DOHH2 (cell line): ENCODE measurements around the gene PTCH1.

Source experiments
- H3F3A ChIP-seq: fragments of 200-600 bp; sonication (generic), shearing (Covaris generic); 2 replicates; pipeline ENCODE4 v1.6.0; 2016; ENCODE audit warnings: antibody characterized with exemption, mild to moderate bottlenecking; ENCODE audit not compliant: control insufficient read depth, insufficient read depth
- H3K27ac ChIP-seq: fragments of 200-600 bp; sonication (generic); 2 replicates; pipeline ENCODE4 v1.5.1; 2014; ENCODE audit warnings: low read depth, mild to moderate bottlenecking, low read length, moderate library complexity
- H3K27me3 ChIP-seq: fragments of 200-600 bp; sonication (generic); 2 replicates; pipeline ENCODE4 v1.6.1; 2014; ENCODE audit warnings: mild to moderate bottlenecking, low read length, mixed read lengths; ENCODE audit not compliant: control insufficient read depth
- H3K36me3 ChIP-seq: fragments of 200-600 bp; sonication (generic); 2 replicates; pipeline ENCODE4 v1.6.1; 2014; ENCODE audit warnings: mild to moderate bottlenecking, low read length, moderate library complexity, mixed read lengths; ENCODE audit not compliant: control insufficient read depth
- H3K4me1 ChIP-seq: fragments of 200-600 bp; sonication (generic); 2 replicates; pipeline ENCODE4 v1.6.1; 2014; ENCODE audit warnings: mild to moderate bottlenecking, low read length, mixed read lengths; ENCODE audit not compliant: control insufficient read depth
- H3K4me2 ChIP-seq: fragments of 200-600 bp; sonication (generic); 2 replicates; pipeline ENCODE4 v1.6.0; 2014; ENCODE audit warnings: mild to moderate bottlenecking, low read length, moderate library complexity
- H3K4me3 ChIP-seq: fragments of 200-600 bp; sonication (generic); 2 replicates; pipeline ENCODE4 v1.5.1; 2014; ENCODE audit warnings: mild to moderate bottlenecking, low read length, mixed read lengths
- H3K79me2 ChIP-seq: fragments of 200-600 bp; sonication (generic); 2 replicates; pipeline ENCODE4 v1.6.1; 2014; ENCODE audit warnings: mild to moderate bottlenecking, low read length, mixed read lengths; ENCODE audit not compliant: control insufficient read depth
- H3K9me2 ChIP-seq: fragments of 200-600 bp; sonication (generic); replicated peaks from 2 replicates; pipeline ENCODE4 v1.6.1; 2014; ENCODE audit warnings: mild to moderate bottlenecking, low read length, mixed read lengths; ENCODE audit not compliant: control insufficient read depth
- H3K9me3 ChIP-seq: fragments of 200-600 bp; sonication (generic); 2 replicates; pipeline ENCODE4 v1.6.1; 2014; ENCODE audit warnings: antibody characterized with exemption, low read length, mixed read lengths; ENCODE audit not compliant: control insufficient read depth, insufficient read depth
- H4K20me1 ChIP-seq: fragments of 200-600 bp; sonication (generic); 2 replicates; pipeline ENCODE4 v1.6.0; 2014; ENCODE audit warnings: low read depth, mild to moderate bottlenecking, antibody characterized with exemption, low read length, moderate library complexity; ENCODE audit not compliant: control insufficient read depth, insufficient read depth
- CTCF ChIP-seq: fragments of 200-600 bp; sonication (generic); IDR thresholded peaks from one replicate; pipeline ENCODE4 v1.5.1; 2014; ENCODE audit warnings: antibody characterized with exemption, mild to moderate bottlenecking, low read depth, low read length; ENCODE audit not compliant: poor library complexity, severe bottlenecking
- EZH2phosphoT487 ChIP-seq: fragments of 200-600 bp; sonication (generic); IDR thresholded peaks from 2 replicates; pipeline ENCODE4 v1.6.1; 2017; ENCODE audit warnings: borderline replicate concordance, mild to moderate bottlenecking, antibody characterized with exemption, low read length, moderate library complexity, mixed read lengths

The PTCH1 gene

GRCh38 chr9:95511616-95511931 is 5.2 kb downstream of the PTCH1 start:
- Histone ChIP-seq H3K4me2 (peak overlapping the region; percentile 85), H4K20me1 (no peaks in the 10 kb centered on the region; the same call in 1 of the 2 replicates)

GRCh38 chr9:95510709-95511615 is 5.8 kb downstream of the PTCH1 start:
- Histone ChIP-seq H3K27ac (peak overlapping the region; percentile 93), H4K20me1 (no peaks in the 10 kb centered on the region; the same call in 1 of the 2 replicates), H3K79me2 (peaks cover 63% of the 10 kb centered on the region), H3K4me3 (peak overlapping the region; percentile 91), H3K4me2 (peak overlapping the region; percentile 85), H3F3A (peaks cover 24% of the 10 kb centered on the region), H3K4me1 (peaks cover 44% of the 10 kb centered on the region), H3K9me3 (no peaks in the 10 kb centered on the region), H3K27me3 (peaks cover 16% of the 10 kb centered on the region), H3K9me2 (no peaks in the 10 kb centered on the region; the same call in 1 of the 2 replicates), H3K36me3 (peaks cover 37% of the 10 kb centered on the region)
- TF ChIP-seq CTCF = no peak
- no peak for TF ChIP-seq EZH2phosphoT487

More at GRCh38 chr9:95511616-95511931, 5.2 kb downstream of the PTCH1 start:
- Histone ChIP-seq H3K27ac (peak overlapping the region; percentile 93), H3F3A (peaks cover 24% of the 10 kb centered on the region), H3K4me1 (peaks cover 47% of the 10 kb centered on the region), H3K79me2 (peaks cover 59% of the 10 kb centered on the region), H3K9me3 (no peaks in the 10 kb centered on the region), H3K9me2 (no peaks in the 10 kb centered on the region; the same call in 1 of the 2 replicates), H3K4me3 (peak overlapping the region; percentile 91), H3K27me3 (peaks cover 19% of the 10 kb centered on the region), H3K36me3 (peaks cover 34% of the 10 kb centered on the region)
- TF ChIP-seq CTCF (no peak), EZH2phosphoT487 (no peak)

GRCh38 chr9:95509851-95510708 is 6.7 kb downstream of the PTCH1 start:
- Histone ChIP-seq H3K27me3 (peaks cover 8% of the 10 kb centered on the region), H3K27ac (peak overlapping the region; percentile 93), H3K79me2 (peaks cover 68% of the 10 kb centered on the region), H3K4me1 (peaks cover 36% of the 10 kb centered on the region), H3K9me2 (no peaks in the 10 kb centered on the region; the same call in 1 of the 2 replicates), H3K4me3 (peak overlapping the region; percentile 91), H3K36me3 (peaks cover 37% of the 10 kb centered on the region), H3K9me3 (no peaks in the 10 kb centered on the region), H3K4me2 (peak overlapping the region; percentile 85), H4K20me1 (no peaks in the 10 kb centered on the region; the same call in 1 of the 2 replicates), H3F3A (peaks cover 23% of the 10 kb centered on the region)
- TF ChIP-seq CTCF (no peak), EZH2phosphoT487 (no peak)
